Activated CD4-positive, alpha-beta T cell treated with anti-CD3 and anti-CD28 coated beads for 48 hours (primary cell): ENCODE data around the gene ARHGAP44.

Experiments
- DNase-seq: peaks from one replicate; pipeline ENCODE4 v3.0.0-alpha.2; 2020

ARHGAP44 gene

DNA sequence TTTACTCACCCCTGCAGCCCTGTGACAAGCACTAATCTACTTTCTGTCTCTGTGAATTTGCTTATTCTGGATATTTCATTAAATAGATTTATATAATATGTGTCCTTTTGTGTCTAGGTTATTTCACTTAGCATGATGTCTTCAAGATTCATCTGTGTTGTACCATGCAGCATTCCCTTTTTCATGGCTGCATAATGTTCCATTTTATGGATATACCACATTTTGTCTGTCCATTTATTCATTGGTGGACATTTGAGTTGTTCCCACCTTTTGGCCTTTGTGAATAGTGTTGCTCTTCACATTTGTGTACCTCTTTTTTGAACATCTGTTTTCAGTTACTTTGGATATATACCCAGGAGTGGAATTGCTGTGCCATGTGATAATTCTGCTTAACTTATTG, 118.2 kb downstream of the ARHGAP44 start:
- no peak for DNase-seq

DNA sequence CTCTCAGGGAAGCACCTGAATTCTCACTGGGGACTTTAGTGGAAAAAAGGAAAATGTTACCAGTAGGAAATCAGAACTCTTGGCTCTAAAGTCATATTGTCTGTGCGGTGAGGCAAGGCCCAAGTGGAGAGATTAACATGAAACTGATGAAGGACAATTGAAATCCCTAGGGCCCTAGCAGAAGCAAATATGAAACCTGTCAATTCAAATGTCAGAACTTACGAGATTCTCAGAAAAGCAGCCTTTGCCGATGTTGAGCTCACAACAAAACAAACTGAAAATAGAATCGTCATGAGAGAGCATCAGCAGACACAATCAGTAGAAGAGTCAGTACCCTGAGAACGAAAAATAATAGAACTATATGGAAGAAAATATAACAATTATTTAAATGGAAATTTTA, 119.7 kb downstream of the ARHGAP44 start:
- no peak for DNase-seq

DNA sequence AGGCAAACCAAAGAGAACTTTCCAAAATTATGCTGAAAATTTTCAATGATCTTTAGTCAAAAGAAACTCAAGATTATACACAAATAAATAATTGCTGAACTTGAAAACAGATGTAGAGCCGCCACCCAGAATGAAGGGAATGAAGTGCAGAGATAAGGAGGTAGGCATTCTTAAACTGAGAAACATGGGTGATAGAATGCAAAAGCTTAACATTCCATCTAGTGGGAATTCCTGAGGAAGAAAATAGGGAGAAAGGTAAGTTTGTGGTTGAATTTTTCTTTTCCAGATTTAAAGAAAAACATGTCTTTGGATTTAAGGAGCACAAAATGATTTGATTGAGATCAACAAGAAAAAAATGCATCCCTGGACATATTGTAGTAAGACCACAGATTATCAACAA, 120.2 kb downstream of the ARHGAP44 start:
- no peak for DNase-seq

DNA sequence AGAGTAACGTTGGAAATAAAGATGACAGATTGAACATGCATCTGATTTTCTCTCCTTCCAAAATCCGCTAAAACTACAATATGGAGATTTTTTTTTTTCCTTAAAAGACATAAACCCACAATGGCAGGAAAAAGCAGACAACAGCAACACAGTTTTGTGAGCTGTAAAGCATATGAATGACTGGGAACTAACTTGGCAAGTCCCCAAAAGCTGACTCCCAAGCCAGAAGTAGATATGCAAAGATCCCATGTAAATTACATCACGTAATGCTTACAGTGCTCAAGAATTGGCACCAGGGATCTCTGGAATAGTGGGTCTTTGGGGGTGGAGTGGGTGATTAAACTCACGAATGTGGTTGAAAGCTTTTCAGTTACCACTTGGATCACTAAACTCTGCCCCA, 121.9 kb downstream of the ARHGAP44 start:
- no peak for DNase-seq

DNA sequence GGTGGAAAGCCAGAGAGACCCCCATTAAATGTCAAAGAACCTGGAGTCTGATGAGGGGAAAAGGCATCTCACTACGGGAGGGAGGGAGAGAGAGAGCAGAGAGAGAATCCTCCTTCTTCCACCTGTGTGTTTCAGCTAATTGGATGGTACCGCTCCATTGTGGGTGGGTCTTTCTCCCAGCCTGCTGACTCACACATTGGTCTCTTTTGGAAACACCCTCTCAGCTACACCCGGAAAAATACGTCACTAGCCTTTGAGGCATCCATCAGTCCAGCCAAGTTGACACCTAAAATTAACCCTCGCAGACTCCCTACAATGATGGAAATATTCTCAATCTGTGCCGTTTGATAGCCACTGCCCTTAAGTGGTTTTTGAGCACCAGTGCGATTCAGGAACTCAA, 128.1 kb downstream of the ARHGAP44 start:
- no peak for DNase-seq

DNA sequence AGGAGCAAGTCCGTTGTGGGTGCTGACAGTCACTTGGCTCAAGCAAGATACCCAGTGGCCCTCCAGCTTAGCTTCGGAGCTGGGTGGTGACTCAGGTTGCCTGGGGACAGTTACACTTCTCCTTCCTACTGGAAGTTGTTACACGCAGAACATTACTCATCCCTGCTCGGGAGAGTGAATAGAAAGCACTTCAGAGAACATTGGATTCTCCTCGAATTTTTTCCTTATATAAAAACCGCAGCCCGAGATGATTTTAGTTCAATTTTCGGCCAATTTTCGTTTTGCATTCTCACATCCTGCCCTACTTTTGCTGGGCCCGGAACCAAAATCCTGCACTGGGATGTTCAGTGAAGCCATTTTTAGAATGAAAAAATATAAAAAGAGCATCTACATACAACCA, 128.8 kb downstream of the ARHGAP44 start:
- DNase-seq: no peak

DNA sequence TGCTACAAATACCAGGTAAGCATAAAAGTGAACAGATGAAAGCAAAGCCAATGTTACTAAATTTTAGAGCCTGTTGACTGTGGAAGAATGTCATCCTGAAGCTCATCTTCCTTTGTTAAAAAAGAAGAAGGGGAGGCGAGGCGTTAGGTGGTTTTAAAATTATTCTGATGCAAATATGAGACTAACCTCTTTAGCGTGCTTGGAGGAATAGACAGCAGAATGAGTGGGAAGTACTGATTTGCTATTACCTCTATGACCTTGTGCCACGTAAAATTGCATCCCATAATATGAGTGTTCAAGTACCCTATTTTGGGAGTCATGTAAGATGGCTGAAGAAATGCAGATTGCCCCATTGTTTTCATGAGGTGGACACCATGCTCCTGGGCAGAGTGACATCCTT, 132.8 kb downstream of the ARHGAP44 start:
- DNase-seq: no peak

DNA sequence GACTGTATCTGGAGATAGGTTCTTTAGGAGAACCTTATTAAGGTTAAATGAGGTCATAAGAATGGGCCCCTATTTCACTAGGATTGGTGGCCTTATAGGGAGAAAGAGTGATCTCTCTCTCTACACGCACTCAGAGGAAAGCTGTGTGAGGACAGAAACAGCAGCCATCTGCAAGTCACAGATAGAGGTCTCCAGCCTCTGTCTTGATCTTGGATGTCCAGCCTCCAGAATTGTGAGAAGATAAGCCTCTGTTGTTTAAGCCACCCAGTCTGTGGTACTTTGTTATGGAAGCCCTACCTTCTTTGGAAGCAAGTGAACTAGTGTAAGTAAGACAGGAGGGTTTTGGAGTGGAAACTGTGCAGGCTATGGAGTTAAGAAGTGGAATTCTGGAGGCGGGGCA, 135.3 kb downstream of the ARHGAP44 start:
- no peak for DNase-seq

DNA sequence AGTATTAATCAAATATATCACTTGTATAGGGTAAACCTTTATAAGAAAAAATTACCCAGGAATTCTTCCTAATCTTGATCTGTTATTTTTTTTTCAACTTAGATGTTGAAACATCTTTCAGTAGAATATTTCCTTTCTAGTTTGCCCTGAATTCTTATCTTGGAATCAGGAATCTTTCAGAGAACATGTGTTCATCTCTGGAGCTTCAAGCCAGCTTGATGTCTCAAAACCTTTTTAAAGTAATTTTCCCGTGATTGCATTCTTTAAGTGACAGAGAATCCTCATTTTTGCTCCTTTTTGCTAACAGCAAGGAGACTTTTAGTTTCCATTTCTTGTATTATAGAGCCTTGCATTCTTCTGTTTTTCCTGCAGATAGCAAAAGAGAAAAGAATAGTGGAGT, 137.7 kb downstream of the ARHGAP44 start:
- no peak for DNase-seq

DNA sequence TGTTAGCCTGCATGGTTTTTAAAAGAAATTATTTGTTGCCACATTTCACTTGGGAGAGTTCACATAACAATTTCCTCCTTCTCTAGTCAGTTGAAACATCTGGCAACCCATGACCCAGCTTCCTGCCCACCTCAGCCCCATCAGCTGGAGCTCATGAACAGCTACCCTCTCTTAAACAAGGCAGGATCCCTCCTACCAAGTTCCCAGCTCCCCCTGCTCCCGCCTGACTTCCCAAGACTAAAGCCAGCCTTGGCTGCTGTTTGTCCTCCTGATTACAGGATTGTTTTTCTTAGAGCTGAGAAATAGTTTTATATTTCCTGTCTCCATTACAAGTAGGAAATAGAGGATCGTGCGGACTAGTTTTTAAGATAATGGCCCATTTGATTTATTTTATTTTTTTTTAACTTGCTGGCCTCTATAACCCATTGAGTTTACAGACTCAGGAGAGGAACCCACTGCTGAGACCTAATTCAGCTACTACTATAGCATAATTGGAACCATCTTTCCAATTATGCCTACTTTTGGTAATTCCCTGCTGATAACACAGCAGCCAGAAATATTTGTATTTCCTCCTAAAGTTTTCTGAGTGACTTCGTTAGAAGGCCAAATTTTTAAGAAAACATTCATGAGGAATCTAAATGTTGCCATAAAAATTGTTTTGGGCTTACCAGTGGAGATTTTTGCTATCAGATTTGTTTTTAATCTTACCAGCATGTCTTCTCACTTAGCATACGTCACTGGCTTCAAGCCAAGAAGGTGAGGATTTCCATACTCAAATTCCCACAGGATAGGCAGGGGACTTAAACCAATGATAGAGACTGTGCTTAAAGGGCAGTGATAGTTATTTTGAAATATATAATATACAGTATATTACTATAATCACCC, 138.5 kb downstream of the ARHGAP44 start:
- DNase-seq: no peak

DNA sequence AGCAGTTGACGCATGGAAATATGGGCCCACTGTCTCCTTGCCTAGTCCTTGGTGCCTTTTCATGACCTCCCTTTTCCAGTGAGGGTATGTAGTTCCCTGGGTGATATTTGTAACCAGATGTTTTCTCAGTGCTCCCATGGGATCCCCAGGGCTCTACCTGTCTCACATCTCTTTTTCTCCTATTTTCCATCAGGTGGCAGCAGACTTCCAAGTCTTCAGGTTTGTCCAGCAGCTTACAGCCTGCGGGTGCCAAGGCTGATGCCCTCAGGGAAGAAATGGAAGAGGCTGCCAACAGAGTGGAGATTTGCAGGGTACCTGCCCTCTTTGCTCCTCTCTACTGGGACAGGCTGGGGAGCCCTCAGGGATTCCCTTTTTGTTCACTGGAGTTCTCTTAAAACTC, 139.4 kb downstream of the ARHGAP44 start:
- no peak for DNase-seq

DNA sequence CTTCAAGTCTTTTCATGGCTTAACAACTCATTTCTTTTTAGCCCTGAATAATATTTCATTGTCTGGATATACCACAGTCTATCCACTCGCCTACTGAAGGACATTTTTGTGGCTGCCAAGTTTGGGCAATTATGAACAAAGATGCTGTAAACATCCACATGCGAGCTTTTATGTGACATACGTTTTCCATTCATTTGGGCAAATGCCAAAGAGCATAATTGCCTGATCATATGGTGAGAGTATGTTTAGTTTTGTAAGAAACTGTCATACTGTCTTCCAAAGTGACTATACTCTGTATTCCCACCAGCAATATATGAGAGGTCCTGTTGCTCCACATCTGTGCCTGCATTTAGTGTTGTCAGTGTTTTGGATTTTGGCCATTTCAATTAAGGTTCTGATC, 147.2 kb downstream of the ARHGAP44 start:
- no peak for DNase-seq

DNA sequence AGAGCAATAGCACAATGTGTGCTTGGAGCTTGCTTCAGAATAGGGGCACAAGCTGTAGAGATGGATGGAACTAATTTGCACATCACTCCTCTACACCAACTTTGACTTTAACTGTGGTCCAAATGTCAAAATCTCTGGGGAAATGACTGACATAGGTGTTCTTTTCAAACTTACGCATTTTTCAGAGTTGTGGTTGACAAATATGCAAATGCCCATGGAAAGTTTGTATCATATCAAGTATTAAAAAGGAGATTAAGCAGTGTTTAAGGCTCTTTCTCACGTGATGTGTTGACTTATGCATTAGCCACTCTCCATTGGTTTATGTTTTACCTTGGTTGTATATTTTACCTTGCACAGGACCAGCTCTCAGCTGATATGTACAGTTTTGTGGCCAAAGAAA, 151.4 kb downstream of the ARHGAP44 start:
- DNase-seq: no peak

DNA sequence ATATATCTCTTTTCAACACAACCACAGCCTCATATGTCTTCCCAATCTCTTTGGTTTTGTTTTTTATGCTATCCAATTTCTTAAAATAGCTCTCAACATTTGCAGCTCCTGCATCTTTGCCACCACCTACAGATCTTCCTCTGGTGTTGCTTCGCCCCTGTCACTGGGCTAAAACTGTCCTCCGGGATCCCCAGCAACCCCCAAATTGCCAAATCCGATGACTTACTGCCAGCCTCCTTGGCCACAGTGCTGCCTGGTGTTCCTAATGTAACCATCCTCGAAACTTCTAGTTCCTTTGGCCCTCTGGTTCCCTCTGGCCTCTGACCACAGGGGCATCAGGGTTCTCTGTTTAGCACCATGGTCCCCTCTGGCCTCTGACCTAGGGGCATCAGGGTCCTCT, 157.7 kb downstream of the ARHGAP44 start:
- DNase-seq: no peak

DNA sequence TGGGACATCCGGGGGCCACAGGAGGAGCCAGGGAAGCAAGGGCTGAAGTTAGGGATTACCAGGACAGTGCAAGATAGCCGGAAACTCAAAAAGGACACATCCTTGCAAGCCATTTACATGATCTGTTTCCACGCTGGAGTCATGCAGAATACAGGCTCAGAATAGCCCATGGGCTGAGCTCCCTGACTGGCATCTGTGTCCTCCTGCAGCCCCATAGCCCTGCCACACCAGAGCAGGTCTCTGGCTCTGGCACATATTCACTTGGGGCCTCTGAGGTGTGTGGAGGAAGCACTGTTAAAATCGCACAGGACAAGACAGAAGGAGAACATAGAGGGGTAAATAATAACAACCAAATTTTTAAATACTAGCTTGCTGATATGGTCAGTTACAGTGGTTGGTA, 162.7 kb downstream of the ARHGAP44 start:
- DNase-seq: no peak

DNA sequence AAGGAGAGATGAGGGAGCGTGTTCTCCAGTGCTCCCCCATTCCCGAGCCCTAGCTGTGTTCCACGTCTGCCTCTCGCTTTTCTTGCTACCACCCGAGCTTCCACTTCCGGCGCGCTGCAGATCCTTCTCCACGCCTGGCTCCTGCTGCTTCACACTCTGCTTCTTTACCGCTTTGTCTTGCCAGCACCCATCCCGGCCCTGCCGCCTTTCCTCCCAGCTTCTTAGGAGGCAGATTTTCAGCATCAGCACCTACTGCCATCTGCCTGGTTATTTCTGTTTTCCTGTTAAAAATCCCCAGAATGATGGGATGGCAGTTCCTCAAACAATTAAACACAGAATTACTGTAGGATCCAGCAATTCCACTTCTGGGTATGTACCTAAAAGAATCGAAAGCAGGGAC, 163.9 kb downstream of the ARHGAP44 start:
- no peak for DNase-seq

DNA sequence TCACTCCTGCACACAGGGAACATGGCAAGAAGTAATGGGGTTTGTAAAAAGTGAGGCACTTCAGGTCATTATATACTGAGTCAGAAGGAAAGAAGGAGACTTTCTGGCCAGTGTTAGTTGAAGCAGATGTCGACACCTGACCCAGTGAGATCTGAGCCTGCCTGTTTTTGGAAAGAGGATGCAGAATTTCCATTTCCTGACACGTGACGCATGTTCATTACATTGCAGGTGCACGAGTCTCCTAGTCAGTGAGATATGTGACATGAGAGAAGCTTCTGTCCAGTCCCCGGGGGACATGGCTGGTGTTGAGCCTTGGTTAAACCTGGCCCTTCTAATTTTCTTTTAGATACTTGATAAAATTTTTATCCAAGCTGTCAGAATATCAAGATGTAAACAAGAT, 166.2 kb downstream of the ARHGAP44 start:
- DNase-seq: no peak

DNA sequence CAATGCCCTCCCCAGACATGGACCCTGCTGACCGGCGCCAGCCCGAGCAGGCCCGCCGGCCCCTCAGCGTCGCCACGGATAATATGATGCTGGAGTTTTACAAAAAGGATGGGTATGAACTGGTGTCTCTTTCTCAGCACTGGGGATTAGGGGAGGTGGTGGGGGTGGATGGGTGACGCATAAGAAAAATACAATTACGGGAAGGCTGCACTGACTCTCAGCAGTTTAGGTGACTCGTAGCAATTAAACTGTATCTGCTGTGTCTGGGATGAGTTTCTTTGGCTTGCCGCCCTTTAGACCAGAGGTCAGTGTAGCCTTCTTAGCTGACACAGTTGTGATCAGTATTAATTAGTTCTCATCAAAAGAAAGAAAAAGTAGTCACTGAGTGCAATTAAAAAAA, 169.5 kb downstream of the ARHGAP44 start:
- no peak for DNase-seq

DNA sequence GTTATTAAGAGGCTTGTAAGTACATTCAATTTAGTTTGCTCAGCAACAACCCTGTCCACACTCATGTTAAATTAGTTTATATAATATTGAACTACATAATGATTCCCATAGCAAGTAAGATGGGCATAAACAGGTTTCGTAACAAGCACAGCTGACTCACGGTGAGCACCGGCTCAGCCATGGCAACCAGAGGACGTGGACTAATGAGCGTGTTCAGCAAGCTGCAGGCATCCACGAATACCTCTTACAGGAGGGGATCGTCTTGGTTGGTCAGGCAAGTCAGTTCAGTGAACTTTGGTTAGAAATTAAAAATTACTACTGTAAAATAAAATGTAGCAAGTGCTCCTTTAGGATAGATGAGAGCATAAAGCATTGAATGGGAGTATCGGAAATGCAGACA, 170.1 kb downstream of the ARHGAP44 start:
- no peak for DNase-seq

DNA sequence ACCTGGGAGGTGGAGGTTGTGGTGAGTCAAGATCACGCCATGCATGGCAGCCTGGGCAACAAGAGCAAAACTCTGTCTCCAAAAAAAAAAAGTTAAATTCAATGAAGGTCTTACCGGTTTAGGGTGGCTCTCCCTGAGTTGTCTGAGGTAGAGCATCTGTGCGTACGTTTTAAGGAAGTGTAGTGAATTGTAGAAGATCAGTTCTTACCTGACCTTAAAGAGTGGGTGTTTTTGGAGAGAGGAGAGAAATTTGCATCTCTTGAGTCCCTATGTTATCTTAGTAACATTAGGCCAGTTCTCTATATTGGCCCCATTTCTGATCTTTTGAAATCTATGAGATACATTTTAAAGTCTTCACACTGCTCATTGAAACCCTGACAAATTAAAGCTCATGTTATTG, 172.4 kb downstream of the ARHGAP44 start:
- no peak for DNase-seq

DNA sequence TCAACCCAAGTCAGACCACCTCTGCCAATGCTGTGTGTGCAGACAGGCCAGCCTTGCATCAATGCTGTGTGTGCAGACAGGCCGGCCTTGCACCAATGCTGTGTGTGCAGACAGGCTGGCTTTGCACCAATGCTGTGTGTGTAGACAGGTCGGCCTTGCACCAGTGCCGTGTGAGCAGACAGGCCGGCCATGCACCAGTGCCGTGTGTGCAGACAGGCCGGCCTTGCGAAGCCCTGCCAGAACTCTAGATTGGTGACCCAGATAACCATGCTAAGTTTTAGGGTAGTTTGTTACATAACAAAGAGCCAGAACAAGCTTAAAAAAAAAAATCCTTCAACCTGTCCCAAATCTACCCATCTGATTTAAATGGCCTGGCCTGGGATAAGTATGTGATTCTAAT, 174.2 kb downstream of the ARHGAP44 start:
- no peak for DNase-seq

DNA sequence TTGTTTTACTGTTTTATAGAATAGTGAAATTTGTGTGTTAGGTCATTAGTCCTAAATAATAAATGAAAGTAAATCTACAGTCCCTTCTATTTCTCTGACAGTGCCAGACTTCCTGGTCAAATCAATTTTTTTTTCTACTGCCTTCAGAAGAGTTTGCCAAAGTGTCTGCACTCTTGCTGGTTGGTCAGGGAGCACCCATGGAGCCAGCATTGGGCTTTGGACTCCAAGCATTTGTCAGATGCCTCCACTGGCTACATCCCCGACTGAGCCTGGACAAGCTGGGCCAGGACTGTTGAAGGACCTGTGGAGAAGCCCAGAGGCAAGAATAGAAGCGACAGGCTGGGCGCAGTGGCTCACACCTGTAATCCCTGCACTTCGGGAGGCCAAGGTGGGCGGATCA, 174.9 kb downstream of the ARHGAP44 start:
- DNase-seq: no peak

DNA sequence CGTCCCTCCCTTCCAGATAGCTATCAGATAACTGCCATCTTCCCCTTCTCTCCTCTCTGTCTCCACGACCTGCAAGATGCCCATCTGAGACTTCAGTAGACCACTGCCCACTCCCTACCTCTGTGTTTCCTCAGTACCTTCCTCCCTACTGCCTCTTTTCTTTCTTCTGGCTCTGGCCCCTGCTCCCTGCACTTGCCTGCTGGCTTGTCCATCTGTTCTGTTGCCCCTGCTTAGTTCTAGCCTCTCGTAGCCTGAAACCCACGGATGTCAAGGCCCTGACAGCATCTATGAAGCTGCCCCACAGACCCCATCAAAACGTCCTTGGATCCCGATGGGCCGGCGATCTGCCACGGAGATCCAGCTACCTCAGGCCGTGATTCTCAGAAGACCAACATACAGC, 175.5 kb downstream of the ARHGAP44 start:
- no peak for DNase-seq

DNA sequence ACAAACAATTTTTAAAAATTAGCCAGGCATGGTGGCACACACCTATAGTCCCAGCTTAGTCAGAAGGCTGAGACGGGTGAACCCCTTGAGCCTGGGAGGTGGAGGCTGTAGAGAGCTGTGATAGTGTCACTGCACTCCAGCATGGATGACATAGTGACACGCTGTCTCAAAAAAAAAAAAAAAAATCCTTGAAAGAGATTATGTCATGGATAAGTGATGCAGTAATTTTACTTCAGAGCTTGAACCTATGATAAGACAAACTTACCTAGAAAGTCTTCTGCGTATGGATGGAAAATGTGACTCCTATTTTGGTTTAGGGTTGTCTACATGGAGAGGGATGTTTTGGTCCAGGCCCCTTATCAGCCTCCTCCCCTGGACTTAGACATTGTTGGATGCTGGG, 176.7 kb downstream of the ARHGAP44 start:
- no peak for DNase-seq

DNA sequence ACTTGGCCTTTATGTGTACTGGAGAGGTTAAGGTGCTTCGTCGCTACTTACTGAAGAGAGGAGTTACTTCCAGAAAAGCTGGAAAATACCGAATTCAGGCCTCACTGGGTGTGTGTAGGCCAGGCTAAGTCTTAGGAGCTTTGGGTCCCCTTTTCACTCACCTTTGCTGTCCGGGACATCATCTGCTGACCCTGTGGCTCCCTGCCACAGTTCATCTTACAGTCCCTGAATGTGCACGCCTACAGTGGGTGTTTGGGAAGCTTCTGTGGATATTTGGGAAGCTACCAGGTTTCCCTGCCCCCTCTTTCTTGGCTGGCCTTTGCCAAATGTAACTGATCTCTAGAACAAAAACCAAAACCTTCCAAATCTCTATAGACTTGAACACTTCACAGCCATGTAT, 177.1 kb downstream of the ARHGAP44 start:
- no peak for DNase-seq
